GM19467 (cell line): ENCODE results near the gene LAGE3.

Experiments used
- ATAC-seq: cut with Tn5 transposase; IDR thresholded peaks from one replicate; pipeline ENCODE4 v1.9.1; 2021; ENCODE audit warnings: mild to moderate bottlenecking, moderate library complexity; ENCODE audit not compliant: unreplicated experiment

LAGE3 gene

DNA sequence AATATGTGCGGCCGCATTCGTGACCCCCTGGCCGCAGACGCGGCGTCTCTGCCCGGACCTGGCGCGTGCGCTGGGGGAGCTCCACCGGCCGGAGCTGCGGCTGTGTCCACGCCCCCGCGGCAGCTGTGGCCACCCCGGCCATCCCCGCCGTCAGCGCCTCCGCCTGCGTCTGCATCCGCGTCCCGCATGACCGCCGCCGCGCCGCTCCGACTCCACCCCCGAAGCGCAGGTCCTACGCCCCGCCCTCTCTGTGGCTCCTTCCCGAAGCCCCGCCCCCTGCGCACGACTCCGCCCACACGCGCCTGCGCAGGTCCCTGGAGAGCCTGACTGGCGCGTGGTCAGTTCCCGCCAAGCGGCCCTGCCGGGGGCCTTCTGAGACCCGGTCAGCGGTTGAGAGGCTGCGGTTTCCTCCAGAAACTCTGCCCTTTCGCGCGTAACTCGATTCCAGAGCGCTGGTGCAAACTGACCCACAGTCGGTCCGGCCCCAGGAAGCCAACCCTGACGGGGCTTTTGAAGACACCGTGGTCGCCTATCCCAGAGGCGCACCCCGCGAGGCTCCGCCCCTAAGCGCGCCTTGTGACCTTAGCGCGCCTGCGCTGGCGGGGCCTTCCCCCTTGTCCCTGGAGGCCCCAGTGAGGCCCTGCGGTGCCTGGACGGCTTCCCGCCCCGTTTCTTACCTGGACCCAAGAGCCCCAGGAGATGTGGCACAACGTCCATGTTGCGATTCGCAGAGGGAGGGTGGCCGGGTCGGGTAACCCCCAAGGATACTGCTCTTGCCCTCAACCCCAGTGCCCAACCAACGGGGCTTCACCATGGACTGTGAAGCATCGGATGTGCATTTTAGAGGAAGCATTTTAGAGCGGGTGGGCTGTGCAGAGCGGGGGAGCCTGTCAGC, at the start of gene LAGE3:
TSS of gene LAGE3 (minus strand) at position 554 of the 895 bp plus-strand sequence. CDS start at position 188, 366 bp downstream.
- ATAC-seq = peak; percentile 71

GRCh38 chrX:154526901-154527675, 48.0 kb upstream of the LAGE3 start:
- no peak for ATAC-seq

DNA sequence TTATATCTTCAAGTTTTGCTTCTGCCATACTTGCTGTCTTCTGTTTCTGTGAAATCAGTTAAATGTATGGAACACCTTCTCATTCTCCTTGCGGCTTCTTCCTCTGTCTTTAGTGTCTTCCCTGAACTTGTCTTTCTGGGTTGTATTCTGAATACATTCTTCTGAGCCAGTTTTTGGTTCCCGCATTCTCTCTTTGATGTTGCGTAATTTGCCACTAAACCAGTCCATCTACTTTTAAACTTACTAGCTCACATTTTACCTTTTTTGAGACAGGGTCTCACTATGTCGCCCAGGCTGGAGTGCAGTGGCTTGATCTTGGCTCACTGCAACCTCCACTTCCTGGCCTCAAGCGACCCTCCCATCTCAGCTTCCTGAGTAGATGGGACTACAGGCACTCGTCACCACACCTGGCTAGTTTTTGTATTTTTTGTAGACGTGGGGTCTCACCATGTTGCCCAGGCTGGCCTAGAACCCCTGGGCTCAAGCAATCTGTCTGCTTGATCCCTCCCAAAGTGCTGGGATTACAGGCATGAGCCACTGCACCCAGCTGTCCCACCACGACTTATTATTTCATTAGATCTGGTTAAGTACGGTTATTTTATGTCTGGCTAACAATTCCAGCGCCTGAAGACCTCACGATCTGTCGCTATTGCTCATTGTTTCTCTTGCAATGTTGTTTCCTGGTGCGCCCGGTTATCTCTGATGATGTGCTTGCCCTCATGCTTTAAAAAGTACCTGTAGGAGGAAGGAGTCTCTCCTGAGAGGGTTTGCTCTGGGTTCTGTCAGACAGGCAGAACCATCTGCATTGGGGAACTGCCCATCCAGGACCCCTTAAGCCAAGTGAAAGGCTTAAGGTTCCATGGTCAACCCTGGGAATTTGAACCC, 46.8 kb upstream of the LAGE3 start:
- ATAC-seq = no peak

DNA sequence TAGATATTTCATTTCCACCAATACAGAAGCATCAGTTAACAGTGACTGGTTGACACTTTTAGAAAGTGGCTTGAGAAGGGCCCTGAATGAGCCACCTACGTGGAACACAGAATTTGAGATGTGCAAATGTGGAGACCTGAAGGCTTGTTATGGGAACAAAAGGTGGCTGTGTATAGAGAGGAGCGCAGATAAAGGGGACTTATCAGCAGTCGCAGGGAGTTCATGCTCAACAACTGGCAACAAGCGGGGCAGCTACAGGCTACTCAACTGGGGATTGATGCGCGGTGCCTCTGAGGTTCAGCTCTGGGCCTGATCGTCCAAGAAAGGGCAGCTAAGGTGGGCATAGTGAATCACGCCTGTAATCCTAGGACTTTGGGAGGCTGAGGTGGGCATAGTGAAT, 40.3 kb upstream of the LAGE3 start:
- no peak for ATAC-seq

GRCh38 chrX:154517101-154517781, 38.2 kb upstream of the LAGE3 start:
- no peak for ATAC-seq

DNA sequence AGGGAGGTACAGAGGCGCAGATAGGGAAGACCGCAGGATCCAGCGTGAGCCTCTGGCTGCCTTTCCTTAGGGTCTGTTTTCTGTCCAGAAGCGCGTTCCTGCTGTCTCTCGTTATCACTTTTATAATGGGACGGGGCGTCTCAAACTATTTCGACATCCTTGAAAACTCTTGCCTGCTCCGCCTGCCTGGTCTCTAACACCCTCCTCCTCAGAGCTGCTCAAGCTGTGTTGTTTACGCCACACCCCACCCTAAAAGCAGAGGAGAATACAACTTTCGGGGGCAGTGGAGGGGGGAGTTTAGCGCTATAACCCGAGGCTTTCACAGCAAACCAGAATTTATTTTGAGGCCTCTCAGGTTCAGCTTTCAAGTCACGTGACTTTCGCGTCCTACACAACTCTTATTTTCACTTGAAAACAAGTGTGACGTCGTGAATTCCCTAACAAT, 37.6 kb upstream of the LAGE3 start:
- ATAC-seq = no peak

- peak; percentile 87 for ATAC-seq
These were observed 37.0 kb upstream of the LAGE3 start, which contains the start of gene FAM3A for GRCh38 chrX:154515966-154516655. Gene FAM3A, minus strand, starts transcription at chrX:154516232. Its CDS starts 460 bp downstream, at chrX:154515772.

DNA sequence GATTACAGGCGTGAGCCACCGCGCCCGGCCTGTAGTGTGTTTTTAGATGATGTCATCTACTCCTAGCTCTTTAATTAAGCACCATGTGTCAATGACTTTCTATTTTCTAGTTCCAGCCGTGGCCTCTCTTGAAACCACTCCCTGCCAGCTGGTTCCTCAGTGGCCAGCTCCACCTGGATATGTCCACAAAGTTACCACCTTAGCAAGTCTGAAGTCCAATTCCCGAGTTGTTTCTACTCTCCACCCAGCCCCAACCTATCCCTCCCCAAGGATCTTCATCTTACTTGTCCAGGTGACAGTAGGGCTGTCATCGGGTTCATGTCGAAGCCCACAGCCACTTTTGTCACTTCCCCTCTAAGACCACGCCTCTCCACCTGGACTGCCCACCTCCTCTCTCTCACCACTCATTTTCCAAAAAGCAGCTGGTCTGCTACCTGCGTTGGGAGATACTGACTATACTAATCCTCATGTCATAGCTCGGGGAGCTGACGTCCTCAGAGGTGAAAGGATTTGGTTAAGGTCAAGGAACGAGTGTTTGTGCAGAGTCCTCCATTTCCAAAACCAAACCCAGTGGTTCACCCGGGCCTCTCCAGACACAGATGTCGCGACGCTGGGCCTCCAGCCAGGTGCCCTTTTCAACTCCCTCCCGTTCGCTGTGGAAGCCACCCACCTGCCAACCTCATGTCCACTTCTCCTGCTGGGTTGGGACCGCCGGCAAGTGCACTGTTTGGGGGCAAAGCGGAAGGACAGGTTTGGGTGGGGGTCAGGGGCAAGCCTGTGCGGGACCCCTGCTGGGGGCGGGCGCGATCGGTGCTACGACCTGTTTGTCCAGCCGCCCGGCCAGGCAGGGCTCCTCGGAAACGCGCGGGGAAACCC, 36.2 kb upstream of the LAGE3 start:
- ATAC-seq = no peak

- ATAC-seq = no peak
These were observed 34.6 kb upstream of the LAGE3 start for GRCh38 chrX:154513716-154514115.

DNA sequence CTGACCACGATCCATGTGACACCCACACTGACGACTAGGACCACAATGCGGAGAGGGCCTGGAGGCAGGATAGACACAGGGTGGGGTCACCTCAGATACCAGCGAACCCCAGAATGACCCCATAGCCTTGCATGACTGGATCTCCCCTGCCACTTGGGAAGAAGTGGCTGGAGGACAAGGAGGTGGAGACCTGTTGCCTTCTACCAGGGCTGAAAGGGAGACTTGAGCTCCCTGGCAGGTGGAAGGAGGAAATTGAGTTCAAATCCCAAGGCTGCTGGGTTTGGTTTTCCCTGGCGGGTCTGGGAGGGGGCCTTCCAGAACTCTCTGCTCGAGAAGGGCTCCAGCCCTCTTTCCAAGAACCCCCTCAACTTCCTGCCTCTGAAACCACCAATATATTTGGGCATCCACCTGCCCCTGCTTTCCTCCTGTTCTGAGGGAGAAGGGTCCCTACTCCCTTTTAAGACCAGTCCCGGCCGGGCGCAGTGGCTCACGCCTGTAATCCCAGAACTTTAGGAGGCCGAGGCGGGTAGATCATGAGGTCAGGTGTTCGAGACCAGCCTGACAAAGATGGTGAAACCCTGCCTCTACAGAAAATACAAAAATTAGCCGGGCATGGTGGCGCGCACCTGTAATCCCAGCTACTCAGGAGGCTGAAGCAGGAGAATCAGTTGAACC, 33.9 kb upstream of the LAGE3 start:
- ATAC-seq = no peak

GRCh38 chrX:154511761-154512160, 32.7 kb upstream of the LAGE3 start:
- no peak for ATAC-seq

GRCh38 chrX:154509455-154509854, 30.4 kb upstream of the LAGE3 start:
- no peak for ATAC-seq

GRCh38 chrX:154508384-154508745, 29.3 kb upstream of the LAGE3 start:
- no peak for ATAC-seq

- no peak for ATAC-seq
These were observed 28.7 kb upstream of the LAGE3 start for GRCh38 chrX:154507673-154508383.

GRCh38 chrX:154506483-154507332, 27.6 kb upstream of the LAGE3 start:
- no peak for ATAC-seq

- no peak for ATAC-seq
These were observed 26.7 kb upstream of the LAGE3 start for GRCh38 chrX:154505734-154506133.

- ATAC-seq = no peak
These were observed 23.9 kb upstream of the LAGE3 start for GRCh38 chrX:154502989-154503388.
